Trophoblast cell (in vitro differentiated cells and primary cell): Measurements from ENCODE around the gene SCAP. TPM values are rescaled to one million over a fixed set of nuclear protein-coding genes. Genes with fewer than 3 reads are reported as not detected.

Experiments used
- DNase-seq, 2 donors: peaks; one replicate each; pipeline ENCODE4 v3.0.0-alpha.2; 2016
- H2AFZ ChIP-seq: 2 replicates; pipeline ENCODE4 v1.6.1; 2013; ENCODE audit warnings: low read length, moderate library complexity, mild to moderate bottlenecking; ENCODE audit not compliant: insufficient read depth, poor library complexity
- H2AK5ac ChIP-seq: 2 replicates; pipeline ENCODE4 v1.6.1; 2013; ENCODE audit warnings: mild to moderate bottlenecking, low read length
- H2BK120ac ChIP-seq: 2 replicates; pipeline ENCODE4 v1.6.1; 2013; ENCODE audit warnings: low read length, mild to moderate bottlenecking, moderate library complexity; ENCODE audit not compliant: insufficient read depth, poor library complexity
- H2BK12ac ChIP-seq: 2 replicates; pipeline ENCODE4 v1.6.1; 2013; ENCODE audit warnings: mild to moderate bottlenecking, low read length, moderate library complexity
- H2BK5ac ChIP-seq: 2 replicates; pipeline ENCODE4 v1.6.1; 2013; ENCODE audit warnings: low read length, low read depth, moderate library complexity, mild to moderate bottlenecking; ENCODE audit not compliant: poor library complexity
- H3K14ac ChIP-seq: 2 replicates; pipeline ENCODE4 v1.6.1; 2013; ENCODE audit warnings: mild to moderate bottlenecking, low read length
- H3K18ac ChIP-seq: 2 replicates; pipeline ENCODE4 v1.6.1; 2013; ENCODE audit warnings: mild to moderate bottlenecking, low read length
- H3K23ac ChIP-seq: 2 replicates; pipeline ENCODE4 v1.6.1; 2013; ENCODE audit warnings: low read length
- H3K27ac ChIP-seq: 2 replicates; pipeline ENCODE4 v1.5.1; 2013; ENCODE audit warnings: low read depth, mild to moderate bottlenecking, inconsistent platforms, low read length, moderate library complexity
- H3K27me3 ChIP-seq: 2 replicates; pipeline ENCODE4 v1.6.1; 2013; ENCODE audit warnings: inconsistent platforms, mild to moderate bottlenecking, low read length, moderate library complexity; ENCODE audit not compliant: insufficient read depth
- H3K36me3 ChIP-seq, 2 experiments: 1 replicate in 1 of 2; 2 replicates in 1 of 2; pipeline ENCODE4 v1.6.1; 2013; ENCODE audit warnings: low read length in 2 of 2, mild to moderate bottlenecking in 2 of 2, moderate library complexity in 1 of 2; ENCODE audit not compliant: insufficient read depth in 2 of 2, control insufficient read depth in 1 of 2
- H3K4ac ChIP-seq: 2 replicates; pipeline ENCODE4 v1.6.1; 2013; ENCODE audit warnings: low read depth, mild to moderate bottlenecking, low read length, moderate library complexity
- H3K4me1 ChIP-seq, 2 experiments: 1 replicate in 1 of 2; 2 replicates in 1 of 2; pipeline ENCODE4 v1.6.1; 2013; ENCODE audit warnings: low read length in 2 of 2, mild to moderate bottlenecking in 2 of 2, moderate library complexity in 1 of 2; ENCODE audit not compliant: insufficient read depth in 2 of 2, control insufficient read depth in 1 of 2
- H3K4me2 ChIP-seq: 2 replicates; pipeline ENCODE4 v1.6.1; 2013; ENCODE audit warnings: inconsistent platforms, mild to moderate bottlenecking, low read length, moderate library complexity
- H3K4me3 ChIP-seq: 2 replicates; pipeline ENCODE4 v1.5.1; 2013; ENCODE audit warnings: mild to moderate bottlenecking, low read depth, low read length, inconsistent platforms
- H3K79me1 ChIP-seq: one replicate; pipeline ENCODE4 v1.6.1; 2013; ENCODE audit warnings: low read length
- H3K79me2 ChIP-seq: 2 replicates; pipeline ENCODE4 v1.6.1; 2013; ENCODE audit warnings: low read length, mild to moderate bottlenecking; ENCODE audit not compliant: control insufficient read depth, insufficient read depth, poor library complexity
- H3K9ac ChIP-seq: 2 replicates; pipeline ENCODE4 v1.6.1; 2013; ENCODE audit warnings: mild to moderate bottlenecking, low read length
- H3K9me3 ChIP-seq: 2 replicates; pipeline ENCODE4 v1.6.1; 2013; ENCODE audit warnings: low read depth, mild to moderate bottlenecking, control low read depth, inconsistent platforms, low read length; ENCODE audit not compliant: insufficient read depth
- H4K12ac ChIP-seq: 2 replicates; pipeline ENCODE4 v1.6.1; 2013; ENCODE audit warnings: low read depth, mild to moderate bottlenecking, low read length, moderate library complexity
- H4K8ac ChIP-seq: 2 replicates; pipeline ENCODE4 v1.6.1; 2013; ENCODE audit warnings: low read depth, mild to moderate bottlenecking, low read length, moderate library complexity
- H4K91ac ChIP-seq: one replicate; pipeline ENCODE4 v1.6.1; 2013; ENCODE audit warnings: low read depth, mild to moderate bottlenecking, low read length, moderate library complexity
- WGBS: extraction: QIAGEN DNeasy Blood & Tissue Kit; methylation state at CpG from one replicate; pipeline ENCODE4 v1.1.7; 2013; ENCODE audit warnings: missing lambda C conversion rate; ENCODE audit not compliant: insufficient read length, insufficient coverage; ENCODE audit errors: extremely low coverage; 5-methylcytosine and 5-hydroxymethylcytosine counted together
- polyA plus RNA-seq: library from polyadenylated mRNA; stranded (reverse); fragments of 200-250 nt; gene quantifications from 2 replicates; pipeline ENCODE4 v1.2.3, GENCODE V29; 2013

Gene SCAP
- polyA plus RNA-seq, result 33.3 and 34.4 TPM in 2 replicates

- H3K23ac ChIP-seq, result no peak within 1 kb of the TSS
- H3K36me3 ChIP-seq, result peaks cover 0 to 2% of the 10 kb centered on the region in 2 experiments
- peak within 1 kb of the TSS; percentile 51 for H3K27ac ChIP-seq
- peak within 1 kb of the TSS; percentile 56 for H4K91ac ChIP-seq
- H3K4me2 ChIP-seq, result peak within 1 kb of the TSS; percentile 95
- H4K12ac ChIP-seq, result peak within 1 kb of the TSS; percentile 68
- H3K4me3 ChIP-seq, result peak within 1 kb of the TSS; percentile 82
- H2BK5ac ChIP-seq, result no peak within 1 kb of the TSS
- peak within 1 kb of the TSS; percentile 90 for H2AFZ ChIP-seq
- H2BK12ac ChIP-seq, result no peak within 1 kb of the TSS
- DNase-seq, result peak; percentile 86 to 95
- no peaks in the 10 kb centered on the region for H3K9me3 ChIP-seq
- peaks cover 4% of the 10 kb centered on the region for H3K79me1 ChIP-seq
- no CpG with 5 or more reads among the region's 88 CpGs for WGBS
- peak within 1 kb of the TSS; percentile 66 for H3K4ac ChIP-seq
- peak within 1 kb of the TSS; percentile 58 for H3K18ac ChIP-seq
- H4K8ac ChIP-seq, result peak within 1 kb of the TSS; percentile 83
- H3K79me2 ChIP-seq, result peaks cover 6% of the 10 kb centered on the region
- no peak within 1 kb of the TSS for H2BK120ac ChIP-seq
- H2AK5ac ChIP-seq, result no peak within 1 kb of the TSS
- peak within 1 kb of the TSS; percentile 75 for H3K9ac ChIP-seq
- H3K4me1 ChIP-seq, result peaks cover 0 to 5% of the 10 kb centered on the region in 2 experiments
- H3K14ac ChIP-seq, result peak within 1 kb of the TSS; percentile 60
- H3K27me3 ChIP-seq, result no peaks in the 10 kb centered on the region
Observed at GRCh38 chr3:47475570-47476329, at the start of gene SCAP. TSS of gene SCAP (minus strand) at chr3:47475941. CDS start at chr3:47442993, 32,948 bp downstream.

GRCh38 chr3:47523310-47524073 lies 47.8 kb upstream of the SCAP start:
- Histone ChIP-seq H2AK5ac (no peak overlapping the region), H4K8ac (no peak overlapping the region), H3K9ac (no peak overlapping the region), H3K79me1 (no peaks in the 10 kb centered on the region), H3K9me3 (no peaks in the 10 kb centered on the region), H4K91ac (no peak overlapping the region), H3K36me3 (no peaks in the 10 kb centered on the region), H3K27me3 (no peaks in the 10 kb centered on the region), H3K4ac (no peak overlapping the region), H3K14ac (no peak overlapping the region), H3K79me2 (no peaks in the 10 kb centered on the region), H3K4me2 (no peak overlapping the region), H2BK120ac (no peak overlapping the region), H3K23ac (no peak overlapping the region), H3K4me3 (no peak overlapping the region), H2BK5ac (no peak overlapping the region), H3K18ac (no peak overlapping the region), H3K27ac (no peak overlapping the region), H3K4me1 (peaks cover 3% of the 10 kb centered on the region in 2 experiments), H2BK12ac (no peak overlapping the region), H4K12ac (no peak overlapping the region), H2AFZ (no peak overlapping the region)
- WGBS, result no CpG with 5 or more reads among the region's 4 CpGs
- peak; percentile 55 to 63 for DNase-seq

GRCh38 chr3:47522082-47522987 lies 46.6 kb upstream of the SCAP start:
- H3K18ac ChIP-seq, result no peak overlapping the region
- no peak overlapping the region for H2BK120ac ChIP-seq
- no peak overlapping the region for H2AK5ac ChIP-seq
- H3K9ac ChIP-seq, result no peak overlapping the region
- H3K4me1 ChIP-seq, result peaks cover 3% of the 10 kb centered on the region in 2 experiments
- peak; percentile 89 to 94 for DNase-seq
- no peak overlapping the region for H3K14ac ChIP-seq
- no peak overlapping the region for H4K8ac ChIP-seq
- H3K79me2 ChIP-seq, result no peaks in the 10 kb centered on the region
- no peaks in the 10 kb centered on the region for H3K9me3 ChIP-seq
- H3K4me3 ChIP-seq, result no peak overlapping the region
- H3K4me2 ChIP-seq, result no peak overlapping the region
- WGBS, result no CpG with 5 or more reads among the region's 15 CpGs
- no peaks in the 10 kb centered on the region for H3K27me3 ChIP-seq
- H3K27ac ChIP-seq, result no peak overlapping the region
- no peaks in the 10 kb centered on the region for H3K36me3 ChIP-seq
- H2BK5ac ChIP-seq, result no peak overlapping the region
- no peak overlapping the region for H2AFZ ChIP-seq
- no peaks in the 10 kb centered on the region for H3K79me1 ChIP-seq
- no peak overlapping the region for H4K91ac ChIP-seq
- H3K4ac ChIP-seq, result no peak overlapping the region
- no peak overlapping the region for H3K23ac ChIP-seq
- H2BK12ac ChIP-seq, result no peak overlapping the region
- no peak overlapping the region for H4K12ac ChIP-seq

GRCh38 chr3:47520756-47521155 lies 45.0 kb upstream of the SCAP start:
- no peak overlapping the region for H2BK12ac ChIP-seq
- H2BK5ac ChIP-seq, result no peak overlapping the region
- no peak overlapping the region for H3K27ac ChIP-seq
- H3K23ac ChIP-seq, result no peak overlapping the region
- no peaks in the 10 kb centered on the region for H3K36me3 ChIP-seq
- no peaks in the 10 kb centered on the region for H3K79me1 ChIP-seq
- no peak overlapping the region for H3K4me3 ChIP-seq
- no peak overlapping the region for H3K18ac ChIP-seq
- no peak for DNase-seq
- H2BK120ac ChIP-seq, result no peak overlapping the region
- no peak overlapping the region for H3K9ac ChIP-seq
- H4K8ac ChIP-seq, result no peak overlapping the region
- H3K4me2 ChIP-seq, result no peak overlapping the region
- H3K79me2 ChIP-seq, result no peaks in the 10 kb centered on the region
- H2AFZ ChIP-seq, result no peak overlapping the region
- no peak overlapping the region for H2AK5ac ChIP-seq
- no peaks in the 10 kb centered on the region for H3K27me3 ChIP-seq
- no peak overlapping the region for H4K12ac ChIP-seq
- H3K4me1 ChIP-seq, result peaks cover 3% of the 10 kb centered on the region in 2 experiments
- H3K4ac ChIP-seq, result no peak overlapping the region
- no peaks in the 10 kb centered on the region for H3K9me3 ChIP-seq
- H4K91ac ChIP-seq, result no peak overlapping the region
- H3K14ac ChIP-seq, result no peak overlapping the region
